Hippocampal formation (tissue), 2 donors: ENCODE results near the gene NKTR.

ENCODE experiments used
- DNase-seq, 2 donors: peaks; one replicate each; lab custom pipeline; 2025; lab: John Stamatoyannopoulos, UW

Gene NKTR

GRCh38 chr3:42649783-42650182 is 49.3 kb downstream of the NKTR start:
- no peak for DNase-seq

GRCh38 chr3:42651248-42652091 is 51.0 kb downstream of the NKTR start:
- DNase-seq, result no peak

- no peak for DNase-seq
Measured at GRCh38 chr3:42652251-42652610, 51.7 kb downstream of the NKTR start.

- peak in 1 of 2 donors; percentile 37 for DNase-seq
Measured at GRCh38 chr3:42652611-42653302, 52.3 kb downstream of the NKTR start.

- no peak for DNase-seq
Measured at GRCh38 chr3:42653303-42653559, 52.7 kb downstream of the NKTR start.

GRCh38 chr3:42653560-42654330 is 53.3 kb downstream of the NKTR start, which contains the start of gene ZBTB47:
TSS of gene ZBTB47 (plus strand) at chr3:42653697. CDS start at chr3:42658356, 4,659 bp downstream.
- DNase-seq, result peak; percentile 36 to 66

- DNase-seq, result peak; percentile 56 to 59
Measured at GRCh38 chr3:42654331-42655201, 54.1 kb downstream of the NKTR start.

GRCh38 chr3:42655331-42655888 is 54.9 kb downstream of the NKTR start:
- peak in 1 of 2 donors; percentile 30 for DNase-seq

- DNase-seq, result no peak
Measured at GRCh38 chr3:42655980-42656679, 55.6 kb downstream of the NKTR start.

GRCh38 chr3:42656680-42657610 is 56.5 kb downstream of the NKTR start:
- DNase-seq, result no peak

GRCh38 chr3:42657675-42658074 is 57.2 kb downstream of the NKTR start:
- no peak for DNase-seq

- peak in 1 of 2 donors; percentile 28 for DNase-seq
Measured at GRCh38 chr3:42658091-42658770, 57.7 kb downstream of the NKTR start.

GRCh38 chr3:42658771-42659390 is 58.4 kb downstream of the NKTR start:
- DNase-seq, result no peak

- no peak for DNase-seq
Measured at GRCh38 chr3:42659451-42660130, 59.1 kb downstream of the NKTR start.

- no peak for DNase-seq
Measured at GRCh38 chr3:42660131-42660715, 59.7 kb downstream of the NKTR start.

GRCh38 chr3:42660898-42661297 is 60.4 kb downstream of the NKTR start:
- DNase-seq, result no peak

- no peak for DNase-seq
Measured at GRCh38 chr3:42661593-42662022, 61.1 kb downstream of the NKTR start.
